SK-N-SH (cell line): Measurements from ENCODE around the gene SON. TPM values are rescaled to one million over a fixed set of nuclear protein-coding genes. Genes with fewer than 3 reads are reported as not detected.

Experiments used
- CTCF ChIA-PET: fragments of 300-600, 350-600 bp; formaldehyde crosslinking; extraction: SDS; loops from one replicate; lab custom pipeline; 2021; lab: Yijun Ruan, JAX
- POLR2A ChIA-PET: fragments of 350-600 bp; sonication (Branson Sonifier 250); formaldehyde crosslinking; extraction: SDS; loops from one replicate; lab custom pipeline; 2020; ENCODE audit warnings: antibody characterized with exemption, inconsistent platforms; lab: Yijun Ruan, JAX
- DNase-seq: peaks from one replicate; pipeline ENCODE4 v3.0.0; 2012
- H2AFZ ChIP-seq: fragments of 200-600 bp; sonication (generic); 2 replicates; pipeline ENCODE4 v1.8.1; 2016; ENCODE audit warnings: antibody characterized with exemption, mild to moderate bottlenecking, low read depth
- H3F3A ChIP-seq: fragments of 200-600 bp; sonication (generic); replicated peaks from 2 replicates; pipeline ENCODE3; 2016; ENCODE audit warnings: antibody characterized with exemption, mild to moderate bottlenecking; ENCODE audit not compliant: insufficient read depth
- H3K27ac ChIP-seq, 2 experiments: fragments of 200-500 bp in 1 of 2; fragments of 200-600 bp in 1 of 2; sonication (Bioruptor generic) in 1 of 2; sonication (generic), shearing (Covaris generic) in 1 of 2; 2 replicates each; pipeline versions ENCODE4 v1.5.1 to v1.6.1; 2014 to 2016; ENCODE audit warnings: low read depth in 2 of 2, inconsistent platforms in 1 of 2, low read length in 1 of 2, mild to moderate bottlenecking in 1 of 2, mixed read lengths in 1 of 2
- H3K27me3 ChIP-seq: fragments of 200-600 bp; sonication (generic), shearing (Covaris generic); 2 replicates; pipeline ENCODE4 v1.6.1; 2016; ENCODE audit warnings: mixed run types; ENCODE audit not compliant: insufficient read depth
- H3K36me3 ChIP-seq, 2 experiments: fragments of 200-500 bp in 1 of 2; fragments of 200-600 bp in 1 of 2; sonication (Bioruptor generic) in 1 of 2; sonication (generic) in 1 of 2; replicated peaks in 1 of 2; 2 replicates each; pipeline versions ENCODE3 to v1.5.1; 2014 to 2016; ENCODE audit warnings: low read length in 1 of 2, mild to moderate bottlenecking in 1 of 2; ENCODE audit not compliant: insufficient read depth in 2 of 2, control insufficient read depth in 1 of 2
- H3K4me1 ChIP-seq, 2 experiments: fragments of 200-500 bp in 1 of 2; fragments of 200-600 bp in 1 of 2; sonication (Bioruptor generic) in 1 of 2; sonication (generic), shearing (Covaris generic) in 1 of 2; 2 replicates each; pipeline versions ENCODE4 v1.5.1 to v1.6.1; 2014 to 2016; ENCODE audit warnings: low read depth in 1 of 2, low read length in 1 of 2, mixed run types in 1 of 2; ENCODE audit not compliant: insufficient read depth in 2 of 2, control insufficient read depth in 1 of 2
- H3K4me2 ChIP-seq: fragments of 200-600 bp; sonication (generic), shearing (Covaris generic); 2 replicates; pipeline ENCODE4 v1.6.1; 2017; ENCODE audit warnings: mixed run types
- H3K4me3 ChIP-seq, 2 experiments: fragments of 200-500 bp in 1 of 2; fragments of 200-600 bp in 1 of 2; sonication (Bioruptor generic) in 1 of 2; sonication (generic), shearing (Covaris generic) in 1 of 2; 2 replicates each; pipeline versions ENCODE4 v1.5.1 to v1.8.1; 2014 to 2016; ENCODE audit warnings: low read depth in 2 of 2, inconsistent platforms in 1 of 2, low read length in 1 of 2, mild to moderate bottlenecking in 1 of 2, mixed read lengths in 1 of 2, moderate library complexity in 1 of 2
- H3K79me2 ChIP-seq: fragments of 200-600 bp; sonication (generic); 2 replicates; pipeline ENCODE4 v1.8.1; 2017; ENCODE audit warnings: mild to moderate bottlenecking; ENCODE audit not compliant: insufficient read depth
- H3K9ac ChIP-seq: fragments of 200-600 bp; sonication (generic); 2 replicates; pipeline ENCODE4 v1.6.1; 2017; ENCODE audit warnings: mixed run types
- H3K9me2 ChIP-seq: fragments of 200-600 bp; sonication (generic); 2 replicates; pipeline ENCODE4 v1.6.1; 2017; ENCODE audit warnings: mixed run types
- H3K9me3 ChIP-seq: fragments of 200-600 bp; sonication (generic); 2 replicates; pipeline ENCODE4 v1.6.1; 2017; ENCODE audit warnings: mixed run types, mild to moderate bottlenecking, moderate library complexity
- H4K20me1 ChIP-seq: fragments of 200-600 bp; sonication (generic); 2 replicates; pipeline ENCODE4 v1.6.1; 2017; ENCODE audit warnings: mild to moderate bottlenecking, mixed run types; ENCODE audit not compliant: insufficient read depth
- FOSL2 ChIP-seq: IDR thresholded peaks from 2 replicates; pipeline ENCODE4 v1.4.0; 2012; ENCODE audit warnings: low read depth, mild to moderate bottlenecking, moderate library complexity, borderline replicate concordance
- JUND ChIP-seq: IDR thresholded peaks from 2 replicates; pipeline ENCODE4 v1.4.0; 2012
- MAX ChIP-seq: IDR thresholded peaks from 2 replicates; pipeline ENCODE4 v1.4.0; 2012; ENCODE audit warnings: low read depth
- MEF2A ChIP-seq: IDR thresholded peaks from 2 replicates; pipeline ENCODE4 v1.4.0; 2012; ENCODE audit warnings: low read depth, borderline replicate concordance
- MXI1 ChIP-seq: IDR thresholded peaks from 2 replicates; pipeline ENCODE4 v1.6.1; 2012; ENCODE audit warnings: mild to moderate bottlenecking, low read depth, low read length, improper control_type of control experiment
- POLR2AphosphoS5 ChIP-seq: IDR thresholded peaks from 2 replicates; pipeline ENCODE4 v1.6.1; 2012; ENCODE audit warnings: low read depth, low read length
- RAD21 ChIP-seq: IDR thresholded peaks from 2 replicates; pipeline ENCODE4 v1.6.1; 2012; ENCODE audit warnings: mild to moderate bottlenecking, low read length
- REST ChIP-seq: IDR thresholded peaks from 2 replicates; pipeline ENCODE4 v1.6.1; 2012; ENCODE audit warnings: mild to moderate bottlenecking, low read depth, low read length, moderate library complexity
- TCF12 ChIP-seq: IDR thresholded peaks from 2 replicates; pipeline ENCODE4 v1.4.0; 2012
- USF1 ChIP-seq: IDR thresholded peaks from 2 replicates; pipeline ENCODE4 v1.4.0; 2012; ENCODE audit warnings: low read depth, borderline replicate concordance
- YY1 ChIP-seq: IDR thresholded peaks from 2 replicates; pipeline ENCODE4 v1.4.0; 2012; ENCODE audit warnings: low read depth, mild to moderate bottlenecking
- WGBS: methylation state at CpG from one replicate; pipeline ENCODE4 v1.1.6; 2017; ENCODE audit warnings: low lambda C conversion rate; 5-methylcytosine and 5-hydroxymethylcytosine counted together
- polyA plus RNA-seq, 3 experiments: library from polyadenylated mRNA; depleted of rRNA; stranded (reverse); fragments of >200 nt; gene quantifications; 2 replicates each; pipeline ENCODE4 v1.2.3, GENCODE V29; 2012

Gene SON
- polyA plus RNA-seq, 1 of the 3 experiments (the other 2 are of a cell fraction): 45.9 TPM

GRCh38 chr21:33554982-33555344 lies 12.1 kb downstream of the SON start:
- WGBS: 95% methylated on average over 15 of the region's 32 CpGs
- no peak for DNase-seq
- Histone ChIP-seq H3K27ac (no peak overlapping the region), H3F3A (no peaks in the 10 kb centered on the region), H3K9ac (no peak overlapping the region), H4K20me1 (peaks cover 97% of the 10 kb centered on the region), H3K9me2 (no peaks in the 10 kb centered on the region)
- CTCF ChIA-PET: interaction anchor here (0.8 to 0.9 kb wide), 3 partner anchors 9 to 51 kb away, joined by 3 to 4 read pairs (median 3); no protein-coding TSS in a partner anchor
- TF ChIP-seq MAX (no peak), MXI1 (no peak), JUND (no peak), MEF2A (no peak)
- TF ChIP-seq, all 33 proteins: peak for 0
- Histone ChIP-seq H3K36me3 (peaks cover 90 to 94% of the 10 kb centered on the region in 2 experiments), H3K27me3 (no peaks in the 10 kb centered on the region), H3K9me3 (no peaks in the 10 kb centered on the region), H3K79me2 (peaks cover 99% of the 10 kb centered on the region), H2AFZ (no peak overlapping the region), H3K4me2 (no peak overlapping the region), H3K4me3 (no peak overlapping the region), H3K4me1 (no peaks in the 10 kb centered on the region; a peak in 2 of 4 replicates)
- POLR2A ChIA-PET: no interaction called here

GRCh38 chr21:33557447-33557846 lies 14.6 kb downstream of the SON start:
- Histone ChIP-seq H3K4me2 (no peak overlapping the region), H3K9ac (no peak overlapping the region)
- WGBS: 98% methylated on average over 19 of the region's 19 CpGs
- TF ChIP-seq POLR2AphosphoS5 (0 out of 2 replicates have a peak, but pooled peaks have one; percentile 3), YY1 (no peak)
- TF ChIP-seq, all 33 proteins: peak for 1
- CTCF ChIA-PET: interaction anchor here (1.0 to 2.4 kb wide), 3 partner anchors 10 to 49 kb away, joined by 3 to 9 read pairs (median 3); no protein-coding TSS in a partner anchor
- Histone ChIP-seq H3K4me1 (no peaks in the 10 kb centered on the region; a peak in 2 of 4 replicates), H3K9me3 (no peaks in the 10 kb centered on the region), H2AFZ (no peak overlapping the region), H3F3A (no peaks in the 10 kb centered on the region), H4K20me1 (peaks cover 92% of the 10 kb centered on the region), H3K36me3 (peaks cover 92 to 94% of the 10 kb centered on the region in 2 experiments), H3K9me2 (no peaks in the 10 kb centered on the region), H3K79me2 (peaks cover 97% of the 10 kb centered on the region), H3K4me3 (no peak overlapping the region), H3K27ac (no peak overlapping the region), H3K27me3 (no peaks in the 10 kb centered on the region)
- POLR2A ChIA-PET: interaction anchor here (0.7 kb wide), 1 partner anchor 17 kb away, joined by 3 read pairs; no protein-coding TSS in a partner anchor
- DNase-seq: no peak

- no peak overlapping the region for H3K4me2 ChIP-seq
- CTCF ChIA-PET: interaction anchor here (1.4 to 2.4 kb wide), 2 partner anchors 47 kb away, joined by 5 to 9 read pairs; no protein-coding TSS in a partner anchor
- H3F3A ChIP-seq: no peaks in the 10 kb centered on the region
- H3K9me3 ChIP-seq: no peaks in the 10 kb centered on the region
- H4K20me1 ChIP-seq: peaks cover 88% of the 10 kb centered on the region
- no peak overlapping the region for H3K9ac ChIP-seq
- no peaks in the 10 kb centered on the region for H3K27me3 ChIP-seq
- peaks cover 92 to 94% of the 10 kb centered on the region in 2 experiments for H3K36me3 ChIP-seq
- H3K4me3 ChIP-seq: no peak overlapping the region
- POLR2A ChIA-PET: no interaction called here
- WGBS: 94% methylated on average over 4 of the region's 4 CpGs
- H3K9me2 ChIP-seq: no peaks in the 10 kb centered on the region
- H3K79me2 ChIP-seq: peaks cover 97% of the 10 kb centered on the region
- H3K4me1 ChIP-seq: no peaks in the 10 kb centered on the region; a peak in 1 of 4 replicates
- no peak overlapping the region for H2AFZ ChIP-seq
- no peak for DNase-seq
- H3K27ac ChIP-seq: no peak overlapping the region
- TF ChIP-seq USF1: no peak
- no peak for TF ChIP-seq TCF12
- no peak for TF ChIP-seq MEF2A
- no peak for TF ChIP-seq RAD21
- no peak for TF ChIP-seq FOSL2
- TF ChIP-seq REST: no peak
Measured at GRCh38 chr21:33558777-33559421, 16.1 kb downstream of the SON start.
